Endothelial cell of umbilical vein (primary cell): ENCODE data around the gene ATP2B2. TPM values are rescaled to one million over a fixed set of nuclear protein-coding genes. Genes with fewer than 3 reads are reported as not detected.

Source experiments
- BruUV-seq: library from RNA; stranded (reverse); fragments of 400-500 nt; replicated peaks from 2 replicates; lab custom pipeline; 2021; lab: Mats Ljungman, UMichigan
- CTCF ChIA-PET: fragments of 300-600, 350-600 bp; sonication (Branson Sonifier 250); formaldehyde crosslinking; loops from one replicate; lab custom pipeline; 2021; ENCODE audit warnings: antibody characterized with exemption, inconsistent platforms; lab: Charles Lee
- POLR2A ChIA-PET: fragments of 300-600, 350-600 bp; sonication (Branson Sonifier 250); formaldehyde crosslinking; loops from one replicate; lab custom pipeline; 2021; ENCODE audit warnings: antibody characterized with exemption, inconsistent platforms; lab: Charles Lee
- DNase-seq: peaks from one replicate; pipeline ENCODE4 v3.0.0-alpha.2; 2011; ENCODE audit warnings: low read depth, low spot score
- FAIRE-seq: peaks from 2 replicates; lab custom pipeline; 2011; peaks lifted over from hg19 to GRCh38; lab: Jason Lieb, UNC
- H2AFZ ChIP-seq: 2 replicates; pipeline ENCODE4 v1.6.0; 2012; ENCODE audit warnings: low read depth, low read length, control low read depth, inconsistent platforms
- H3K27ac ChIP-seq: 2 replicates; pipeline ENCODE4 v1.5.1; 2011; ENCODE audit warnings: low read depth, mild to moderate bottlenecking, control low read depth, low read length, moderate library complexity; ENCODE audit not compliant: insufficient read depth
- H3K27me3 ChIP-seq, 2 experiments: 2 replicates each; pipeline versions ENCODE4 v1.6.0 to v1.6.1; 2011; ENCODE audit warnings: low read length in 2 of 2, mixed read lengths in 1 of 2; ENCODE audit not compliant: control insufficient read depth in 2 of 2, insufficient read depth in 2 of 2
- H3K36me3 ChIP-seq, 2 experiments: 2 replicates in 1 of 2; 3 replicates in 1 of 2; pipeline ENCODE4 v1.5.1; 2011; ENCODE audit warnings: low read length in 2 of 2, mild to moderate bottlenecking in 1 of 2, moderate library complexity in 1 of 2; ENCODE audit not compliant: control insufficient read depth in 2 of 2, insufficient read depth in 2 of 2; ENCODE audit errors: extremely low read depth in 1 of 2
- H3K4me1 ChIP-seq: 3 replicates; pipeline ENCODE4 v1.5.1; 2011; ENCODE audit warnings: mild to moderate bottlenecking, low read length; ENCODE audit not compliant: control insufficient read depth, insufficient read depth; ENCODE audit errors: extremely low read depth
- H3K4me2 ChIP-seq: 2 replicates; pipeline ENCODE4 v1.6.1; 2011; ENCODE audit warnings: low read length, control low read depth, mixed read lengths; ENCODE audit not compliant: insufficient read depth
- H3K4me3 ChIP-seq, 3 experiments: fragments of 200-600 bp in 1 of 3; sonication (generic), shearing (Covaris generic) in 1 of 3; replicated peaks in 1 of 3; 2 replicates each; pipeline ENCODE4 v1.5.1; 2011 to 2016; ENCODE audit warnings: control low read depth in 3 of 3, low read length in 3 of 3, mild to moderate bottlenecking in 2 of 3, inconsistent platforms in 1 of 3, low read depth in 1 of 3, moderate library complexity in 1 of 3; ENCODE audit not compliant: insufficient read depth in 1 of 3
- H3K79me2 ChIP-seq: 2 replicates; pipeline ENCODE4 v1.6.0; 2012; ENCODE audit warnings: low read length, inconsistent platforms; ENCODE audit not compliant: control insufficient read depth, insufficient read depth
- H3K9ac ChIP-seq: replicated peaks from 2 replicates; pipeline ENCODE3; 2011; ENCODE audit warnings: low read length, control low read depth; ENCODE audit not compliant: insufficient read depth; ENCODE audit errors: extremely low read depth
- H3K9me1 ChIP-seq: replicated peaks from 3 replicates; pipeline ENCODE4 v1.6.0; 2011; ENCODE audit warnings: mild to moderate bottlenecking, low read length; ENCODE audit not compliant: control insufficient read depth, insufficient read depth; ENCODE audit errors: extremely low read depth
- H3K9me3 ChIP-seq: replicated peaks from 2 replicates; pipeline ENCODE4 v1.5.1; 2012; ENCODE audit warnings: low read length, inconsistent platforms; ENCODE audit not compliant: control insufficient read depth, insufficient read depth
- H4K20me1 ChIP-seq: replicated peaks from 2 replicates; pipeline ENCODE3; 2011; ENCODE audit warnings: mild to moderate bottlenecking, low read length; ENCODE audit not compliant: control insufficient read depth, insufficient read depth; ENCODE audit errors: extremely low read depth
- EZH2 ChIP-seq: IDR thresholded peaks from 2 replicates; pipeline ENCODE4 v1.6.1; 2012; ENCODE audit warnings: borderline replicate concordance, low read depth, mild to moderate bottlenecking, moderate library complexity, low read length, inconsistent platforms; ENCODE audit not compliant: severe bottlenecking
- FOS ChIP-seq: IDR thresholded peaks from 2 replicates; pipeline ENCODE4 v1.6.1; 2011; ENCODE audit warnings: mild to moderate bottlenecking, low read length, moderate library complexity, borderline replicate concordance; ENCODE audit not compliant: insufficient read depth
- GATA2 ChIP-seq: IDR thresholded peaks from 2 replicates; pipeline ENCODE4 v1.7.0; 2011; ENCODE audit warnings: low read depth, mild to moderate bottlenecking, moderate library complexity, mixed read lengths, low read length; ENCODE audit not compliant: insufficient read length, insufficient read depth
- JUN ChIP-seq: IDR thresholded peaks from 2 replicates; pipeline ENCODE4 v1.6.1; 2011; ENCODE audit warnings: borderline replicate concordance, low read depth; ENCODE audit not compliant: insufficient read length, insufficient read depth
- MAX ChIP-seq: IDR thresholded peaks from 2 replicates; pipeline ENCODE4 v1.6.1; 2011; ENCODE audit not compliant: insufficient read depth, insufficient read length
- MYC ChIP-seq: IDR thresholded peaks from one replicate; pipeline ENCODE4 v1.6.1; 2011; ENCODE audit warnings: mild to moderate bottlenecking, low read depth, low read length
- POLR2A ChIP-seq: IDR thresholded peaks from 2 replicates; pipeline ENCODE4 v1.6.1; 2012; ENCODE audit warnings: low read depth, mild to moderate bottlenecking, control low read depth, low read length
- POLR2AphosphoS5 ChIP-seq: IDR thresholded peaks from 2 replicates; pipeline ENCODE4 v1.6.1; 2012; ENCODE audit warnings: low read depth, mild to moderate bottlenecking, control low read depth, low read length, moderate library complexity; ENCODE audit not compliant: insufficient read depth
- dilution Hi-C: fragments of 300-500 bp; cut with MboI; formaldehyde crosslinking; loops from one replicate; pipeline ENCODE4 v1.15.0; 2019; ENCODE audit warnings: low sequenced_read_pairs; ENCODE audit not compliant: extremely low pct_ligation_motif_present
- intact Hi-C: fragments of 100-400 bp; cut with micrococcal nuclease; formaldehyde crosslinking; loops from one replicate; pipeline ENCODE4 v1.10.0; 2022
- polyA plus RNA-seq, 4 experiments: library from polyadenylated mRNA; depleted of rRNA in 3 of 4; stranded (reverse) in 3 of 4; unstranded in 1 of 4; fragments of >200 nt; gene quantifications; 2 replicates each; pipeline versions ENCODE4 v1.2.1 to v1.2.3, GENCODE V29; 2011 to 2012; ENCODE audit warnings: missing spikeins in 1 of 4
- total RNA-seq: library from RNA; stranded (reverse); gene quantifications from 2 replicates; pipeline ENCODE4 v1.2.3, GENCODE V29; 2021
- TF ChIP-seq, protein P1 (sequence below), 2 donors: IDR thresholded peaks; 1 replicate in 1 of 2; 2 replicates in 1 of 2; pipeline ENCODE4 v1.5.1; 2011; ENCODE audit warnings: low read length in 2 of 2, mild to moderate bottlenecking in 2 of 2, moderate library complexity in 2 of 2, control low read depth in 1 of 2, inconsistent platforms in 1 of 2, low read depth in 1 of 2; ENCODE audit not compliant: insufficient read depth in 1 of 2; ENCODE audit errors: extremely low read depth in 1 of 2

ATP2B2 gene
- total and polyA plus RNA-seq, 2 donors (not counting 3 experiments of a cell fraction or from before 2014, with no cell fraction given) = not detected

GRCh38 chr3:10521772-10522441 lies 16.5 kb upstream of the ATP2B2 start:
- intact Hi-C loops (no loop called here), dilution Hi-C loops (no loop called here)
- TF ChIP-seq POLR2A = no peak
- TF ChIP-seq GATA2 = no peak
- no peak for TF ChIP-seq MYC
- no peaks in the 10 kb centered on the region for H3K9me1 ChIP-seq
- H4K20me1 ChIP-seq = no peaks in the 10 kb centered on the region
- H3K27ac ChIP-seq = no peak overlapping the region
- FAIRE-seq (no peak), DNase-seq (no peak)
- no peak overlapping the region for H2AFZ ChIP-seq
- H3K9ac ChIP-seq = no peak overlapping the region
- POLR2A ChIA-PET = no interaction called here
- BruUV-seq = no TSS peak
- no peaks in the 10 kb centered on the region for H3K4me1 ChIP-seq
- H3K9me3 ChIP-seq = no peaks in the 10 kb centered on the region
- peaks cover 0 to 1% of the 10 kb centered on the region in 2 experiments for H3K27me3 ChIP-seq
- no peaks in the 10 kb centered on the region for H3K36me3 ChIP-seq
- H3K4me3 ChIP-seq = no peak overlapping the region
- no peaks in the 10 kb centered on the region for H3K79me2 ChIP-seq
- CTCF ChIA-PET = no interaction called here
- no peak overlapping the region for H3K4me2 ChIP-seq

DNA sequence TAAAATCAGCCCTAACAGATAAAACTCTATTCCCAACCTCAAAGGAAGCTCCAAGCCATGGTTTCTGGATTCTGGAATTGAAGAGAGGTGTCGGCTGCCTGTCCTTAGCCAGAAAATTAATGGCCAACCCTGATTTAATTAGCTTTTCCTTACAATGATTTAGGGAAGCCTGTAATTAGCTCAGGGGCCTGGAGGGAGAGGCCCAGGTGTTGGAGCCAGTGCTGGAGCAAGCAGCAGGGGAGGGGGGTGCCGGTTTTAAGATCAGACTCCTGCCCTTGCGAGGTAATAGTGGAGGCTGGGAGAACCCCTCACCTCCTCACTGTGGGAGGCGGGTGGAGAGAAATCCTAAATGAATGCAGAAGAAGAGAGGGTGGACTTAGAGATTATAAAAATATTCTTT lies 14.7 kb upstream of the ATP2B2 start:
- BruUV-seq = no TSS peak
- no peaks in the 10 kb centered on the region for H3K9me1 ChIP-seq
- H4K20me1 ChIP-seq = no peaks in the 10 kb centered on the region
- intact Hi-C loops (no loop called here), dilution Hi-C loops (no loop called here)
- no peak overlapping the region for H2AFZ ChIP-seq
- ChIA-PET CTCF (no interaction called here), POLR2A (no interaction called here)
- H3K4me1 ChIP-seq = no peaks in the 10 kb centered on the region
- H3K9me3 ChIP-seq = no peaks in the 10 kb centered on the region
- no peak for FAIRE-seq
- H3K9ac ChIP-seq = no peak overlapping the region
- no peak for DNase-seq
- peaks cover 0 to 1% of the 10 kb centered on the region in 2 experiments for H3K27me3 ChIP-seq
- H3K36me3 ChIP-seq = no peaks in the 10 kb centered on the region
- TF ChIP-seq EZH2 = no peak
- TF ChIP-seq POLR2AphosphoS5 = no peak
- TF ChIP-seq, protein P1, sequence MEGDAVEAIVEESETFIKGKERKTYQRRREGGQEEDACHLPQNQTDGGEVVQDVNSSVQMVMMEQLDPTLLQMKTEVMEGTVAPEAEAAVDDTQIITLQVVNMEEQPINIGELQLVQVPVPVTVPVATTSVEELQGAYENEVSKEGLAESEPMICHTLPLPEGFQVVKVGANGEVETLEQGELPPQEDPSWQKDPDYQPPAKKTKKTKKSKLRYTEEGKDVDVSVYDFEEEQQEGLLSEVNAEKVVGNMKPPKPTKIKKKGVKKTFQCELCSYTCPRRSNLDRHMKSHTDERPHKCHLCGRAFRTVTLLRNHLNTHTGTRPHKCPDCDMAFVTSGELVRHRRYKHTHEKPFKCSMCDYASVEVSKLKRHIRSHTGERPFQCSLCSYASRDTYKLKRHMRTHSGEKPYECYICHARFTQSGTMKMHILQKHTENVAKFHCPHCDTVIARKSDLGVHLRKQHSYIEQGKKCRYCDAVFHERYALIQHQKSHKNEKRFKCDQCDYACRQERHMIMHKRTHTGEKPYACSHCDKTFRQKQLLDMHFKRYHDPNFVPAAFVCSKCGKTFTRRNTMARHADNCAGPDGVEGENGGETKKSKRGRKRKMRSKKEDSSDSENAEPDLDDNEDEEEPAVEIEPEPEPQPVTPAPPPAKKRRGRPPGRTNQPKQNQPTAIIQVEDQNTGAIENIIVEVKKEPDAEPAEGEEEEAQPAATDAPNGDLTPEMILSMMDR (IDR thresholded peaks at IDR 0.05; ENCODE audit: extremely low read depth in 1 of 2, insufficient read depth in 1 of 2, low read depth in 1 of 2, low read length in 2 of 2) = no peak
- no peak for TF ChIP-seq FOS
- no peak for TF ChIP-seq POLR2A
- no peak for TF ChIP-seq GATA2
- no peak for TF ChIP-seq MAX
- no peak for TF ChIP-seq JUN
- TF ChIP-seq MYC = no peak
- no peak overlapping the region for H3K4me2 ChIP-seq
- no peak overlapping the region for H3K4me3 ChIP-seq
- H3K79me2 ChIP-seq = no peaks in the 10 kb centered on the region
- no peak overlapping the region for H3K27ac ChIP-seq
